Bone marrow (tissue), 2 donors: ENCODE data around the gene SLC16A12.
"Not testable (repeated sequence)": the region's sequence is repeated elsewhere in the genome, so short reads cannot be mapped to it uniquely, and the experiment has no call there.

Experiments
- DNase-seq, 2 donors: peaks; one replicate each; lab custom pipeline; 2025; lab: John Stamatoyannopoulos, UW

Gene SLC16A12

DNA sequence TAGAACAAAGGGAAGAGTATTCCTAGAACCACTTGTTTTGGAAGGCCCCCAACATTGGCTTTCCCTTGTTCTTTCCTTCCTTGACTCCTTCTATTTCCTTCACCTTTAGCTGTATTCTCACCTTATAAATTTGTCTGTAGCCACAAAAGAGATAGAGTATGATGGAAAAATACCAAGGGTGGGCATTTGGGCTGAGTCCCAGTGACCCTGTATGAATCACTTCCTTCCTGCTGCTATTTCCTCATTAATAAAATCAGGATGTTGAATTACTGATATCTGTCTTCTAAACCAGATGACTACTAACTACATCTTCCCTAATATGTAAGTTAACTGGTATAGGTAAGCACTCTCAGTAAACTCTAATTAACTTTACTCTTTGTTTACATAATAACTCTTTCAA, 65.9 kb downstream of the SLC16A12 start:
- no peak for DNase-seq

DNA sequence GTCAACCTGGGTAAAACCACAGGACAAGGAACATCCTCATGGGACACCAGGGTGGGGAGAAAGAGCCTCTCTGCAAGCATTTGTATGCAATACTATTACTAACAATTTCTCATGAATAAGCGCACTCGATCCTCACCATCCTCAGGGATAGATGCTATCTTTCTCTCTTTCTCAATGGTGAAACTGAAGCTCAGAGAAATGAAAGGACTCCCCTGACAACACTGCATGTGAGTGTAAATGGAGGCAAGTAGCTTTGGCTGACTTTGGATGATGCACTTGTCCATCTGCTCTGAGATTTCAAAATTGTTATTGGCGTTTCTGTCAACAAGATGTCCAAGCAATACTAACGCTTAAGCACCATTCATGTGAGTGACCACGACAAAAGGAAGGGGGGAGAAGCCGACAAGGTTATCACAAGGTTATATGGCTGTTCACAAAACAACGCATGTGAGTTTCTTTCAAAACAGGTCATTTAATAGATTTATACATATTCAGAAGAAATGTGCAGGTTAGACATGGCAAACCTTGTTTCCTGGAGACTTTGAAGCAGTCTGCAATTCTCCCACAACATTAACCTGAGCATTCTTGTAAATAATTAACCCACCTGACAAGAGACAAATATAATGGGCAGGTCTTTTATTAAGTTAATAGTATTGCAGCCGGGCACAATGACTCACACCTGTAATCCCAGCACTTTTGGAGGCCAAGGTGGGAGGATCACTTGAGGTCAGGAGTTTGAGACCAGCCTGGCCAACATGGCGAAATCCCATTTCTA, 67.0 kb downstream of the SLC16A12 start:
- no peak for DNase-seq

DNA sequence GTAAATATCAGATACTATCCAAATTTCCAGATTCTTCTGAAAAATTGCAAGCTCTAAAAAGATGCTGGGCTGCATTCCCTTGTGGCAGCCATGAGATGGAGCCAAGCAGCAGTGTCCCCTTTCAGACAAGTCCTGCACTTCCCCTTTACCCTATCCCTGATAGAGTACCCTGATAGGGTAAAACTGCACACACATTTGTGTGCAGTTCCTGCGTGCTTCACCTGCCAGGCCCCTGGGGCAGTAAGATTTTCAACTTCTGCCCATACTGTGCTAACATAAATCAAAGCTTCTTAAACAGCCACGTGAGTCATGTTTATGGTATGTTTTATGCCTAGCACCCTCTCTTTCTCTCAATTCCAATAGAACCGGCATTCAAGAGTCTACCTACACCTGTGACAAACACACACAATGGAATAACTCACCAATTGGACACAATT, 68.8 kb downstream of the SLC16A12 start:
- no peak for DNase-seq

GRCh38 chr10:89465196-89465595, 70.2 kb downstream of the SLC16A12 start:
- DNase-seq, result no peak

DNA sequence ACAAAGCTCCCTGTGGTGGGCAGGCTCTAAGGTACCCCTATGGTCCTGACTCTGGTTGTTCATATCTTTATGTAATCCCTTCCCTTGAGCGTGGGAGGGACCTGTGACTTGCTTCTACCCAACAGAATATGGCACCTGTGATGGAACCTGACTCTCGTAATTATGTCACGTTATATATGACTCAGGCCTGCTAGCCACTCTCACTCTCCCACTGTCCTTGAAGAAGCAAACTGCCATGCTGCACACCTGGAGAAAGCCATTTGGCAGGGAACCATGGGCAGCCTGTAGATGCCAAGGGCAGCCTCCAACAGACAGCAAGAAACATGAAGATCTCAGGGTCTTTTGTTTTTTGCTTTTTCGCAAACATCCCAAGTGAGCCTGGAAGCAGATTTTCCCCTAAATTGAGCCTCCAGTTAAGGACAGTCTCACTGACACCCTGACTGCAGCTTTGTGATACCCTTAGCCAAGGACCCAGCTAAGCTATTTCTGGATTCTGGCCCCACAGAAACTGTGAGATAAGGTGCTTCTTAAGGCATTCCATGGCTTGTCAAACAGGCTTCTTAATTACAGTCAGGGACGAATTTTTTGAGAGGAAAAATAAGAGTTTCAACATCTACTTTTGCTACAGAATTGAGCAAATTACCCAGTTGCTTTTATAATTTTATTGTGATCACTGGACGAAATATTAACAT, 71.4 kb downstream of the SLC16A12 start:
- no peak for DNase-seq

GRCh38 chr10:89458784-89459183, 76.6 kb downstream of the SLC16A12 start:
- DNase-seq, result no peak

DNA sequence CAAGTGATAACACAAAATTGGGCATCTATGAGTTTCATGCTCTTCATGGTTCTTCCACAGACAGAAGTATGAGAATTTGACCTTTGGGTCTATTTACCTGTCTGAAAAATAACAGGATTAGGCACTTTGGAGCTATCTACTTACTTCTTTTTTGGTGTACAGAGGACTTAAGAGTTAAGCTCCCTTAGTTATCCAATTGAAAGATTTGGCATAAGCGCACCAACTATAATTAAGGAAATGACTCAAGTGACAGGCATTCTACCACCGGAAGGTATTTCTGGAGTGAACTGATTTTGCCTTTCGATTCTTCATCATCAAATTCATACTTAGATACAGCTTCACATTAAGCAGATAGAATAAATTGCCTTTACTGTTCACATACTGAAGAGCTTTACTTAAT, 77.1 kb downstream of the SLC16A12 start:
- no peak for DNase-seq

DNA sequence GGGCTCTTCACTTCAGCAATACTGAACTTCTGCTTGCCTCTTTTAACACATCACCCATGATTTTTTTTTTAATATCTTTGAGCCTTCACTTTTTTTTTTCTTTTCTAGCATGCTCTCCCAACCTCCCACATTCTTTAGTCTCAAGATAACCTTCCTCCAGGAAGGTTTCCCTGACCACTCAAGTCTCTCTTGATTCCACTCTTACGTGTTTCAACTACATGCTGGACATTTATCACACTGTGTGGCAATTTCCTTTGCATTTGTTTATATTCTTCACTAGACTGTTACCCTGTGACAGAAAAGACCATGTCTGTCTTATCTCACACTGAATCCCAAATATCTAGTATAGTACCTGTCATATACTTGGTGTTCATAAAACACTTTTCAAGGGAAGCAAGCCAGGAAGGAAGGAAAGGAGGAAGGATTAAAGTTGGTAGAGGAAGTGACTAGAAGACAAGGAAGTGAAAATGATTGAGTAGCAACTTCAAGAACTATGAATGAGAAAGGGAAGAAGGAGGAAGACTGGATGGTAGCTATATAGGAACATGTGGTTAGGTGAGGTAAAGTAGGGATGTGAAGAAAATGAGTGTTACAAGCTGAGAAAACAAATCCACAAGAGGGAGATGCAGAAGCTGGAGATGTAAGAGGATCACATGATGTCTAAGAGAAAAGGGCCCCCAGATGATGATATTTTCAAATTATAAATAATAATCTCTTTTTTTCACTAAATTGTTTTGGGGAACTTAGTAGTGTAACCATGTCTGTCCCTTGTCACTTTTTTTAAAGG, 80.6 kb downstream of the SLC16A12 start:
- DNase-seq, result no peak

- no peak for DNase-seq
Observed at GRCh38 chr10:89452193-89452592, 83.2 kb downstream of the SLC16A12 start.

- DNase-seq, result no peak
Observed at GRCh38 chr10:89450901-89451300, 84.5 kb downstream of the SLC16A12 start.

DNA sequence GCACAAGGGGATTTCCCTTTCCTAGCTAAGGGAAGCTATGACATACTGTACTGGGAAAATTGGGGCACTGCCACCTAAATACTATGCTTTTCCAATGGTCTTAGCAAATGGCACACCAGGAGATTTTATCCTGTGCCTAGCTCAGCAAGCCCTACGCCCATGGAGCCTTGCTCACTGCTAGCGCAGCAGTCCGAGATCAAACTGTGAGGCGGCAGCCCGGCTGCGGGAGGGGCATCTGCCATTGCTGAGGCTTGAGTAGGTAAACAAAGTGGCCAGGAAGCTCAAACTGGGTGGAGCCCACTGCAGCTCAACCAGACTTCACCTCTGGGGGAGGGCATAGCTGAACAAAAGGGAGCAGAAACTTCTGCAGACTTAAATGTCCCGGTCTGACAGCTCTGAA, 90.6 kb downstream of the SLC16A12 start:
- DNase-seq, result not testable (repeated sequence)

GRCh38 chr10:89442289-89442688, 93.1 kb downstream of the SLC16A12 start:
- DNase-seq, result no peak

GRCh38 chr10:89440226-89441009, 95.0 kb downstream of the SLC16A12 start:
- no peak for DNase-seq

DNA sequence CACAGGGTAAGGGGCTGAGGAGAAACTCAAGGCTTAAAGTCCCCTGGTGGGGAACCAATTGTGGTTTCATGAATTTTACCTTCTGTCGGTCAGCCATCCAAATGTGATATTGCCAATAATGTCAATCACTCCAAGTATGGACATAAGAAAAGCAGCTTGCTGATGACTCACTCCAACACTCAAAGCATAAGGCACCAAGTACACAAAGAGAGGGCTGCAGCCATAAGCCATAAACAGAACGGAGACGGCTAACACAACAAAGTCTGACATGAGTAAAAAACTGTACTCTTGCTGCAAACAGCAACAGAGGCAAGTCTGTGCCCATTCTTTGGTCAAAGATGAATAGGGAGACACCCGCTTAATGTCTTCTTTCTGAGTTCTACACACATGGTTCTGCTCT, 96.9 kb downstream of the SLC16A12 start:
- no peak for DNase-seq

DNA sequence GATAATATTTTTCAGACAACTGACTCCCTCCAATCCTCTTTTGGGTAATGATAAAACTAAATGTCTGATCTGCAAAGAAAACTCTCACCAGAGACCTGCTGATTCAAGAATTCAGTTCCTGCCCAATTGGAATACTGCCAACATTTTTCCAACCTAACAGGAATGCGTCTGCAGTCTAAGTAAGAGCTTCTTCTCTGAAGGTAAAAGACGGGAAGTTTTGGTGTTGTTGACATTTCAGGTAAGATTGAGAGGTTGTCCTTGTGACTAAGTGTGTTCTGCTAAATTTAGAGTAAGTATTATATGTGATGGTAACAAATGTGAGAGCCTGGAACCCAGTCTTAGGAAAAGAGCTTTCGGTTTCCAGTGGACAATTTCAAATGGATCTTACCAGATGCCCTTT, 103.4 kb downstream of the SLC16A12 start:
- DNase-seq, result no peak

GRCh38 chr10:89428877-89429276, 106.5 kb downstream of the SLC16A12 start:
- DNase-seq, result no peak

- no peak for DNase-seq
Observed at GRCh38 chr10:89427629-89428028, 107.8 kb downstream of the SLC16A12 start.

DNA sequence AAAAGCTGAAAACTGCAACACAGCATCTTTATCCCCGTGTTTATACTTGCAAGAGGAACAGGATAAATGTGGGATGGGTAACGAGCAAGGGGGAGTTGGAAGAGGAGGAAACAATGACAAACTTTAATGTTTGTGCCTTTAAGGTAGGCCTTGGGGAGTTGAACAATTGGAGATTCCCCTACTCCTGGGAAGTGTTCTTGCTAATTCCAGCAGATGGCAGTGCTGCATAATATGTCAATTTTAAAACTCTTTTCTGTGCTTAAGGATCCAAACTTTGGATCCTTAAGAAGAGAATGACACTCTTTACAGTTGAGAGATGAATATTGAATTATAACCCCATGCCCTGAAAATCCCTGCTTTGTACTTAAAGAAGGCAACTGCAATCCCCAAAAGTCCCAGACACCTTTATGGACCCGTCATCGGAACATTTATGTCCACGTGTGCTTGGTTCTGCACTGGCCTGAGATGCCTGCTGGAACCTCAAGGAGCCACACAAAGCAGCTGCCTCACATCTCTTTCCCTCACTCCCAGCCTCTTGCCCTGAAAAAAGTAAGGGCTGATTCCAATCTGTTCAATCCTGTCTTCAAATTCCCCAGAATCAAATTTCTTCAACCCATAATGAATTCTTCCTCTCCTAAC, 109.0 kb downstream of the SLC16A12 start:
- DNase-seq, result peak in 1 of 2 donors; percentile 32

DNA sequence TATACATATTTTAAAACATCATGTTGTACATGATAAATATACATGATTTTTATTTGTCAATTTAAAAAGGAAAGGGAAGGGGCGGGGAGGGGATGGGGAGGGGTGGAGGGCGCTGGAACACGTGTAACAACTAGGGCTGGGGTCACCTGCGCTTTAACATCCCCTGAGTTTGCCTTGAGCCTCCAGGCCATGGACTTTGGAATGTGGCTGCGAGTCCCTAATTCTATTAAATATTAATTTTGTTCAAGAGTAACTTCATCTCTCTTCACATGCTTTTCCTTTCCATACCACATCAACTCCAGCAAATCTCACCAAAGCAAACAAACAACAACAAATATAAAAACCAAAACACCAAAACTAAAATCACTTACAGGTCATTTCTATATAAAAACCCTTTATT, 110.4 kb downstream of the SLC16A12 start:
- no peak for DNase-seq

GRCh38 chr10:89421018-89421476, 114.3 kb downstream of the SLC16A12 start:
- no peak for DNase-seq

DNA sequence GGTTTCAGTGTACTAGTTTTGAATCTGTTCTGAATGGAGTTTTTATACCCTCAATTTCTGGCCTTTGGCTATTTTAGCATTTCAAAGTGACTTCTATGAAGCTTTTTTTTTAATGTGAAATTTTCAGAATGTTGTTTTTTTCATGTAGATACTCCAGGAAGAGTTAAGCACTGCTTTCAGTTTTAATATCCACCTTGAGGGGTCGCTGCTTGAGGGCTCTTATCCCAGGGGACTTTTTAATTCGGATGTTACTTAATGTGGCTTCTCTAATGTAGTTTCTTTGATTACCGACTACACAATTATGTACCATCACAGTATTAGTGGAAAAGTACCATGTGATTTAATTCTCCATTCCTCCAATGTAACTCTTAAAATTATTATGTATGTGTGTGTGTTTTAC, 115.8 kb downstream of the SLC16A12 start:
- DNase-seq, result no peak
